NT2/D1 (cell line): ENCODE results near the gene RXFP1.

Experiments used
- SUZ12 ChIP-seq: IDR thresholded peaks from 2 replicates; pipeline ENCODE4 v1.6.1; 2011; ENCODE audit not compliant: insufficient read length, insufficient read depth; ENCODE audit errors: extremely low read depth
- YY1 ChIP-seq: IDR thresholded peaks from 2 replicates; pipeline ENCODE4 v1.6.1; 2011; ENCODE audit not compliant: insufficient read length, insufficient read depth
- ZNF274 ChIP-seq: IDR thresholded peaks from 2 replicates; pipeline ENCODE4 v1.6.1; 2011; ENCODE audit warnings: mild to moderate bottlenecking, low read depth, low read length

DNA sequence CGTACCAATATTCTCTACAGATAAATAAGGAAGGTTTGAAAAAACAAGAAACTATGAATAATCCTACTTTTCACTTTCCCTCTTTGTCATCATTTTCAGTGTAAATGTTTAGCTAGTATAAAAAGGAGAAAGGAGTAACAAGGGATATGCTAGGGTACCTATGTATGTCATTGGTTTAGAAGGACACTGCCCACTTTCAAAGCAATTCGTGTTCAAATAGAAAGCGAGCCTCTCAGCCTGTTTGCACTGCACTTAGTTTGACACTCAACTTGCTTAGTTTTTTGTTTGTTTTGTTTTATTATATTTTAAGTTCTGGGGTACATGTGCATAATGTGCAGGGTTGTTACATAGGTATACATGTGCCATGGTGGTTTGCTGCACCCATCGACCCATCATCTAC lies 21.6 kb upstream of the RXFP1 start:
- TF ChIP-seq ZNF274 (no peak), SUZ12 (no peak), YY1 (no peak)
